Mesendoderm (in vitro differentiated cells): ENCODE measurements around the gene LRP6.

Experiments
- DNase-seq: peaks from one replicate; pipeline ENCODE4 v3.0.0; 2013
- H2AK5ac ChIP-seq: 2 replicates; pipeline ENCODE4 v1.6.1; 2013; ENCODE audit warnings: low read length, inconsistent platforms
- H2BK120ac ChIP-seq: 2 replicates; pipeline ENCODE4 v1.6.1; 2013; ENCODE audit warnings: low read depth, mild to moderate bottlenecking, low read length, moderate library complexity, mixed read lengths
- H2BK15ac ChIP-seq: replicated peaks from 2 replicates; pipeline ENCODE4 v1.6.1; 2013; ENCODE audit warnings: low read depth, mild to moderate bottlenecking, moderate library complexity
- H2BK5ac ChIP-seq: 2 replicates; pipeline ENCODE4 v1.6.1; 2013; ENCODE audit warnings: low read length, inconsistent platforms
- H3K18ac ChIP-seq: 2 replicates; pipeline ENCODE4 v1.6.1; 2013; ENCODE audit warnings: mild to moderate bottlenecking, low read length, mixed read lengths
- H3K23ac ChIP-seq: one replicate; pipeline ENCODE4 v1.6.1; 2013; ENCODE audit warnings: low read length
- H3K27ac ChIP-seq: 2 replicates; pipeline ENCODE4 v1.5.1; 2013; ENCODE audit warnings: low read depth, mild to moderate bottlenecking, inconsistent platforms, low read length, moderate library complexity
- H3K27me3 ChIP-seq: 2 replicates; pipeline ENCODE4 v1.6.1; 2013; ENCODE audit warnings: low read length, control low read depth, mild to moderate bottlenecking, inconsistent platforms; ENCODE audit not compliant: insufficient read depth, poor library complexity
- H3K36me3 ChIP-seq: 2 replicates; pipeline ENCODE4 v1.6.1; 2013; ENCODE audit warnings: low read length, inconsistent platforms; ENCODE audit not compliant: control insufficient read depth, insufficient read depth
- H3K4ac ChIP-seq: one replicate; pipeline ENCODE4 v1.6.1; 2013; ENCODE audit warnings: low read depth, mild to moderate bottlenecking, low read length, moderate library complexity
- H3K4me1 ChIP-seq: 2 replicates; pipeline ENCODE4 v1.6.1; 2013; ENCODE audit warnings: low read depth, low read length, inconsistent platforms; ENCODE audit not compliant: control insufficient read depth
- H3K4me2 ChIP-seq: 2 replicates; pipeline ENCODE4 v1.6.1; 2013; ENCODE audit warnings: low read length
- H3K4me3 ChIP-seq: 2 replicates; pipeline ENCODE4 v1.5.1; 2013; ENCODE audit warnings: mild to moderate bottlenecking, low read length
- H3K56ac ChIP-seq: one replicate; pipeline ENCODE4 v1.6.1; 2013; ENCODE audit warnings: low read length
- H3K79me1 ChIP-seq: 2 replicates; pipeline ENCODE4 v1.6.1; 2013; ENCODE audit warnings: low read length, inconsistent platforms
- H3K79me2 ChIP-seq: 2 replicates; pipeline ENCODE4 v1.6.1; 2013; ENCODE audit warnings: mild to moderate bottlenecking, low read length; ENCODE audit not compliant: control insufficient read depth, insufficient read depth
- H3K9ac ChIP-seq: 2 replicates; pipeline ENCODE4 v1.6.1; 2013; ENCODE audit warnings: low read length, inconsistent platforms
- H4K5ac ChIP-seq: one replicate; pipeline ENCODE4 v1.6.1; 2013; ENCODE audit warnings: low read length
- H4K8ac ChIP-seq: one replicate; pipeline ENCODE4 v1.6.1; 2013; ENCODE audit warnings: low read depth, mild to moderate bottlenecking, control low read depth, low read length, moderate library complexity
- WGBS: extraction: QIAGEN DNeasy Blood & Tissue Kit; methylation state at CpG from one replicate; pipeline ENCODE4 v1.1.7; 2013; ENCODE audit warnings: low lambda C conversion rate, missing lambda C conversion rate; ENCODE audit not compliant: insufficient coverage; ENCODE audit errors: extremely low coverage; 5-methylcytosine and 5-hydroxymethylcytosine counted together

The LRP6 gene

DNA sequence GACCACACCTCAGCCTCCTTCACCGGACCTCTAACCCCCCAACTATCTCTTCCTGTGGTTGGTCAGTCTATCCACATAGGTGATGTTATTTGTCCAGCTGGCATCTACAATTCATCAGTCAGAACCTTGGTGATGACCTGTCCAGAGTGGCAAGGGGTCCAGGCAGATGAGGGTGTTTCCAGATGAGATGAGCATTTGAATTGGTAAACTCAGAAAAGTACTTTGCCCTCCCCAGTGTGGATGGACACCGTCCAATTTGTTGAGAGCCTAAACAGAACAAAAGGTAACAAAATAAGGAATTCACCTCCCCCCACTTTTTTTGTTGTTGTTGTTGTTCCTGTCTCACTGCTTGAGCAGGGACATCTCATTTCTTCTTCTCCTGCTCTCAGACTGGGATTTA, 34.3 kb upstream of the LRP6 start:
- Histone ChIP-seq H3K36me3 (no peaks in the 10 kb centered on the region), H3K23ac (no peak overlapping the region), H2BK15ac (no peak overlapping the region), H4K8ac (no peak overlapping the region), H3K27me3 (no peaks in the 10 kb centered on the region), H3K79me1 (no peaks in the 10 kb centered on the region), H4K5ac (no peak overlapping the region), H2BK5ac (no peak overlapping the region), H3K27ac (no peak overlapping the region), H2AK5ac (no peak overlapping the region), H3K4me3 (no peak overlapping the region), H3K9ac (no peak overlapping the region), H3K56ac (no peak overlapping the region), H3K4me1 (no peaks in the 10 kb centered on the region), H3K79me2 (no peaks in the 10 kb centered on the region), H3K4me2 (no peak overlapping the region), H3K18ac (no peak overlapping the region), H3K4ac (no peak overlapping the region), H2BK120ac (no peak overlapping the region)
- no peak for DNase-seq
- WGBS = no CpG with 5 or more reads among the region's 2 CpGs

DNA sequence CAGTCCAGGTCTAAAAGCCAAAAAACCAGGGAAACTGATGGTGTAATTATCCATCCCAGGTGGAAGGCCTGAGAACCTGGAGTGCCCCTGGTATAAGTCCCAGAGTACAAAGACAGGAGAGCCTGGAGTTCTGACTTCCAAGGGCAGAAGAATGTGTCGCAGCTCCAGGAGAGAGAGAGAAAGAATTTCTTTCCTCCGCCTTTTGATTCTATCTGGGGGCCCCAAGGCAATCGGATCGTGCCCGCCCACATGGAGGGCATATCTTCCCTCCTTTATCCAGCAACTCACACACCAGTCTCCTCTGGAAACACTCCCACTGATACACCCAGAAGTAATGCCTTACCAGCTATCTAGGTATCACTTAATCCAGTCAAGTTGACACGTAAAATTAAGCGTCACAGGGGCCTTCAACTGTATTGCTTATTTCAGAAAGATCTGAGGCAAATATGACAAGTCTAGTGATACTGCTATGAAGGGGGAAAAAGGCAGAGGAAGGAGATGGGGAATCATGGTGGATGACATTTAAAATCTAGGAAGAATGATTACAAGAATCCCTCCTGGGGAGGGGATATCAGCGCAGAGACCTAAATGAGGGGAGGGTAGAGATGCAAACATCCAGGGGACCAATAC, 30.5 kb upstream of the LRP6 start:
- no peak overlapping the region for H3K27ac ChIP-seq
- H2BK120ac ChIP-seq = no peak overlapping the region
- H2AK5ac ChIP-seq = no peak overlapping the region
- no peak overlapping the region for H3K9ac ChIP-seq
- no peaks in the 10 kb centered on the region for H3K36me3 ChIP-seq
- peak overlapping the region; percentile 63 for H3K18ac ChIP-seq
- peaks cover 7% of the 10 kb centered on the region for H3K4me1 ChIP-seq
- H3K23ac ChIP-seq = no peak overlapping the region
- no peaks in the 10 kb centered on the region for H3K79me1 ChIP-seq
- no CpG with 5 or more reads among the region's 8 CpGs for WGBS
- H2BK15ac ChIP-seq = no peak overlapping the region
- H4K8ac ChIP-seq = no peak overlapping the region
- peak; percentile 60 for DNase-seq
- H3K4ac ChIP-seq = no peak overlapping the region
- no peaks in the 10 kb centered on the region for H3K79me2 ChIP-seq
- H3K4me2 ChIP-seq = no peak overlapping the region
- H2BK5ac ChIP-seq = no peak overlapping the region
- no peak overlapping the region for H3K4me3 ChIP-seq
- no peaks in the 10 kb centered on the region for H3K27me3 ChIP-seq
- no peak overlapping the region for H3K56ac ChIP-seq
- H4K5ac ChIP-seq = no peak overlapping the region

DNA sequence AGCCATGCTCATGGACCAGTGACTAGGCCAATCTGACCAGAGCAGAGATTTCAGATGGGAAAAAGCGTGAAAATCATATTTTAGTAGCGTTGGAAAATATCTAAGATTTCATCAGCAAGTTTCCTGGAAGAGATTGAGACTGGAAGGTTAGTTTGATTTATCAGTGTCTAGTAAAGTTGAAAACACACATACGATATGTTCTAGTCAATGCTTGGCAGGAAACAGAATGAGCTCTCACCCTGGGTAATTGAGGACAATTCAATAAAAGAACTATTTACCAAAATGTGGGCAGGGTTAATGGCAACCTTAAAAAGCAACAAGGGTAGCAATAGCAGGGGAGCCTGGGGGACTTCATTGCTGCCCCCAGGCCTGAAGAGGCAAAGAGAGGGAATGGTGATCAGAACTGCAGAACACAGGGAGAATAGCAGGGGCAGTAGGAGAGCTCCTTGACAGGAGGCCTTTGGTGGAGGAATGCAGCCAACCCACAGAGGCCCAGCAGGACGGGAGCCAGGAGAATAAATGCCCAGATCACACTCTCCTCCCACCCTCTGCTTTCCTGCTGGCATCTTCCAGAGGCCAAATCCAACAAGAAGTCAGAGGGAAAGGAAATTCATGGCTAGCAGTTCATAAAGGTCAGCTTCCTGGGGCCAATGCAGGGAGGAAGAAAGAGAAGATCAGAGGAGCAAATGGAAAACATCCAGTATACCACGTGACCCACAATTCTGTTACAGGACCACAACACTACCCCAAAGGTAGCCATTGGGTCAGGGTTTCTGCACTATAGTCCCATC, 27.6 kb upstream of the LRP6 start:
- WGBS = no CpG with 5 or more reads among the region's 5 CpGs
- no peaks in the 10 kb centered on the region for H3K27me3 ChIP-seq

DNA sequence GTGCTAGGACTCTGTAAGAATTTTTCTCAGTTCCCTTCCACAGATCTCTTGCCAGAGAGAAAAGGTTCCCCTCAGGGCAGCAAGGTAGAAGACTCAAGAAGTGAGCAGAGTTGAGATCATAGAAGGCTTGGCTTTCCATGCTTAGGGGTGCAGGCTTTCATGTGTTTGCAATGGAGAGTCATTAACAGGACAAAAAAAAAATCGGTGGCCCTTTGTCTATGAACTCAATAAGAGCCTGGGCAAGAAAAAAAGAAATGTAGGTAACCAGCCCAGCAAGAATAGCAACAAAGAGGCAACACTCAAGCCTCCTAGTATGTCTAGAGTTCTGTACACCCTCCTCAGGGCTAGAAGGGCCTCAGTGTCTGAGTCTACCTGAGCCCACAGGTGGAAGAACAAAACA, 23.4 kb upstream of the LRP6 start:
- Histone ChIP-seq H2BK5ac (no peak overlapping the region), H3K79me1 (no peaks in the 10 kb centered on the region), H3K9ac (no peak overlapping the region), H2AK5ac (no peak overlapping the region), H3K4me2 (no peak overlapping the region), H3K18ac (no peak overlapping the region), H2BK15ac (no peak overlapping the region), H4K8ac (no peak overlapping the region), H3K4me1 (peaks cover 7% of the 10 kb centered on the region), H3K4ac (no peak overlapping the region), H3K56ac (no peak overlapping the region), H3K27ac (no peak overlapping the region), H3K79me2 (no peaks in the 10 kb centered on the region), H3K4me3 (no peak overlapping the region), H3K27me3 (no peaks in the 10 kb centered on the region), H4K5ac (no peak overlapping the region), H2BK120ac (no peak overlapping the region), H3K23ac (no peak overlapping the region), H3K36me3 (no peaks in the 10 kb centered on the region)
- WGBS = no CpG with 5 or more reads among the region's 1 CpG
- DNase-seq = no peak

More for the DNA sequence above, 27.6 kb upstream of the LRP6 start:
- Histone ChIP-seq H3K4me3 (no peak overlapping the region), H3K56ac (peak overlapping the region; percentile 43), H4K5ac (no peak overlapping the region), H3K36me3 (no peaks in the 10 kb centered on the region), H2BK5ac (peak overlapping the region; percentile 20), H3K27ac (peak overlapping the region; percentile 72), H3K4me2 (no peak overlapping the region), H3K23ac (no peak overlapping the region), H2BK15ac (peak overlapping the region; percentile 37), H3K9ac (no peak overlapping the region), H2BK120ac (no peak overlapping the region), H3K4me1 (peaks cover 7% of the 10 kb centered on the region), H3K18ac (peak overlapping the region; percentile 12), H3K4ac (no peak overlapping the region), H3K79me1 (no peaks in the 10 kb centered on the region), H4K8ac (no peak overlapping the region), H2AK5ac (no peak overlapping the region), H3K79me2 (no peaks in the 10 kb centered on the region)
- DNase-seq = peak; percentile 90

GRCh38 chr12:12286441-12286840, 19.6 kb upstream of the LRP6 start:
- H3K18ac ChIP-seq = no peak overlapping the region
- no peaks in the 10 kb centered on the region for H3K79me2 ChIP-seq
- H2AK5ac ChIP-seq = no peak overlapping the region
- no peaks in the 10 kb centered on the region for H3K79me1 ChIP-seq
- no peak overlapping the region for H3K56ac ChIP-seq
- H2BK15ac ChIP-seq = no peak overlapping the region
- no CpG with 5 or more reads among the region's 5 CpGs for WGBS
- no peaks in the 10 kb centered on the region for H3K27me3 ChIP-seq
- H3K4me1 ChIP-seq = peaks cover 6% of the 10 kb centered on the region
- H3K4me2 ChIP-seq = no peak overlapping the region
- H3K23ac ChIP-seq = no peak overlapping the region
- no peak overlapping the region for H2BK120ac ChIP-seq
- H2BK5ac ChIP-seq = no peak overlapping the region
- no peak overlapping the region for H4K8ac ChIP-seq
- no peak overlapping the region for H3K9ac ChIP-seq
- no peak overlapping the region for H3K4ac ChIP-seq
- H3K4me3 ChIP-seq = no peak overlapping the region
- no peak overlapping the region for H3K27ac ChIP-seq
- no peaks in the 10 kb centered on the region for H3K36me3 ChIP-seq
- no peak for DNase-seq
- H4K5ac ChIP-seq = no peak overlapping the region
